ENCODE data around the gene TAF11L2. TPM values are rescaled to one million over a fixed set of nuclear protein-coding genes. Genes with fewer than 3 reads are reported as not detected.
"Not testable (repeated sequence)": the region's sequence is repeated elsewhere in the genome, so short reads cannot be mapped to it uniquely, and the experiment has no call there.

The TAF11L2 gene
- total RNA-seq, 1 donor from 2014 or later: not detected

DNA sequence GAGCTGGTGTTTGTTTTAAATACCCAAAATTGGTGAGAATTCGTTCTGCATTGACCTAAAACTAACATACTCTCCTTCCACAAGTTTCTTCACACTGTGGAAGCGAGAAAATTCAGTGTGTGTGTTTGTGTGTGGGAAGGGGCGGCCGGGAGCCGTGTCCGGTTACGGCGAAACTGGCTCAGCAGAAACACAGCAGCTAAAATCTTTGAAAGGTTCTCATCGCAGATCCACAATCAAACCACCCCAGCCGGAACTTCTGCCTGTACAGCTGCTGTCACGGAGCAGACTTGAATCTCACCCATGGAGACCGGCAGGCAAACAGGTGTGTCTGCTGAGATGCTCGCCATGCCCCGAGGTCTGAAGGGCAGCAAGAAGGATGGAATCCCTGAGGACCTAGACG, 26.9 kb downstream of the TAF11L2 start, which contains the start of gene TAF11L5:
TAF11L5 (plus strand) TSS at position 301 of the 400 bp plus-strand sequence.
- H3K27me3 Mint-ChIP-seq (ENCODE audit: low read depth); H3K9me3 Mint-ChIP-seq (ENCODE audit: low read depth); H3K4me1 Mint-ChIP-seq (ENCODE audit: low read depth); H3K27ac Mint-ChIP-seq (ENCODE audit: unreplicated experiment); H3K4me3 Mint-ChIP-seq (ENCODE audit: unreplicated experiment); H3K36me3 Mint-ChIP-seq (ENCODE audit: low read depth); DNase-seq (ENCODE audit: low spot score): not testable (repeated sequence)

DNA sequence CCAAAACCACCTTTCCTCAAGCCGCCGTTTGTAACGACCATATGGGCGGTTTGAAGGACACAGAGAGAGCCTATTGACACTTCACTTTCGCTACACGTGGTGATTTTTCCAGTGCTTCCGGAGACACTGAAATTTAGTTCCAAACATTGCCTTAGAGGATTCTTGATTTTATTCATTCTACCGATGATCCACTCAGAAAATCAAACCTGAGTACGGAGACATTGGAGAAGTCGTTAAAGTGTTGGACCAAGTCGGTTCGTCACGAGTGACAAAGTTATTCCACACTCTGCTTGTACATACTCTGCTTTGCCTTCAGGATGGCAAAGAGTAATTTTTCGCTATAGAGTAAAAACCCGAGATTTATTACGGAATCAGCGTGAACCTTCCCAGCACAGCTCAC, 28.5 kb downstream of the TAF11L2 start:
- H3K4me3 Mint-ChIP-seq (ENCODE audit: unreplicated experiment); H3K27ac Mint-ChIP-seq (ENCODE audit: unreplicated experiment); H3K36me3 Mint-ChIP-seq (ENCODE audit: low read depth); H3K9me3 Mint-ChIP-seq (ENCODE audit: low read depth); H3K27me3 Mint-ChIP-seq (ENCODE audit: low read depth); H3K4me1 Mint-ChIP-seq (ENCODE audit: low read depth): not testable (repeated sequence)
- peak; percentile 98 for DNase-seq (ENCODE audit: low spot score)

DNA sequence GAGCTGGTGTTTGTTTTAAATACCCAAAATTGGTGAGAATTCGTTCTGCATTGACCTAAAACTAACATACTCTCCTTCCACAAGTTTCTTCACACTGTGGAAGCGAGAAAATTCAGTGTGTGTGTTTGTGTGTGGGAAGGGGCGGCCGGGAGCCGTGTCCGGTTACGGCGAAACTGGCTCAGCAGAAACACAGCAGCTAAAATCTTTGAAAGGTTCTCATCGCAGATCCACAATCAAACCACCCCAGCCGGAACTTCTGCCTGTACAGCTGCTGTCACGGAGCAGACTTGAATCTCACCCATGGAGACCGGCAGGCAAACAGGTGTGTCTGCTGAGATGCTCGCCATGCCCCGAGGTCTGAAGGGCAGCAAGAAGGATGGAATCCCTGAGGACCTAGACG, 30.3 kb downstream of the TAF11L2 start, which contains the start of gene TAF11L6:
TAF11L6 (plus strand) TSS at position 301 of the 400 bp plus-strand sequence.
- H3K4me1 Mint-ChIP-seq (ENCODE audit: low read depth); DNase-seq (ENCODE audit: low spot score); H3K9me3 Mint-ChIP-seq (ENCODE audit: low read depth); H3K4me3 Mint-ChIP-seq (ENCODE audit: unreplicated experiment); H3K27me3 Mint-ChIP-seq (ENCODE audit: low read depth); H3K36me3 Mint-ChIP-seq (ENCODE audit: low read depth); H3K27ac Mint-ChIP-seq (ENCODE audit: unreplicated experiment): not testable (repeated sequence)

Other genes starting within 250 kb of the TAF11L2 start
- not detected in 3 replicates for gene TAF11L3, start 20.1 kb downstream of the TAF11L2 start, total RNA-seq
- gene TAF11L4, start 23.6 kb downstream of the TAF11L2 start, total RNA-seq: not detected in 3 replicates
- gene TAF11L5, start 27.0 kb downstream of the TAF11L2 start, total RNA-seq: not detected in 3 replicates
- gene TAF11L6, start 30.4 kb downstream of the TAF11L2 start, total RNA-seq: not detected in 3 replicates
- not detected in 3 replicates for gene TAF11L7, start 87.5 kb downstream of the TAF11L2 start, total RNA-seq
- gene TAF11L8, start 92.7 kb downstream of the TAF11L2 start, total RNA-seq: not detected in 3 replicates
- not detected in 3 replicates for gene TAF11L9, start 96.2 kb downstream of the TAF11L2 start, total RNA-seq
- not detected in 3 replicates for gene TAF11L10, start 99.6 kb downstream of the TAF11L2 start, total RNA-seq
- gene TAF11L11, start 106.0 kb downstream of the TAF11L2 start, total RNA-seq: not detected in 3 replicates
- not detected in 3 replicates for gene TAF11L12, start 112.2 kb downstream of the TAF11L2 start, total RNA-seq
- gene TAF11L13, start 133.9 kb downstream of the TAF11L2 start, total RNA-seq: not detected in 3 replicates
- gene TAF11L14, start 136.2 kb downstream of the TAF11L2 start, total RNA-seq: not detected in 3 replicates

Measured in chondrocyte (in vitro differentiated cells).